Stimulated activated CD8-positive, alpha-beta memory T cell treated with anti-CD3 and anti-CD28 coated beads, Interleukin-4, amount 100 ng/mL, for 1 hour (primary cell): ENCODE results near the gene COX19.

Experiments used
- DNase-seq, 2 donors: peaks; one replicate each; pipeline ENCODE4 v3.0.0-alpha.2; 2020; ENCODE audit warnings: low read depth in 2 of 2, low spot score in 1 of 2

COX19 gene

GRCh38 chr7:974820-975681 lies at the start of gene COX19:
COX19 (minus strand) TSS chr7:975549; CDS start chr7:975509, 40 bp downstream.
- peak; percentile 69 to 83 for DNase-seq

- DNase-seq, result no peak
Measured at GRCh38 chr7:1024331-1024841, 49.0 kb upstream of the COX19 start.

- DNase-seq, result no peak
Measured at GRCh38 chr7:1022801-1023465, 47.6 kb upstream of the COX19 start.

- DNase-seq, result no peak
Measured at GRCh38 chr7:1022356-1022755, 47.0 kb upstream of the COX19 start.

GRCh38 chr7:1021931-1022330 lies 46.6 kb upstream of the COX19 start:
- no peak for DNase-seq

GRCh38 chr7:1021366-1021765 lies 46.0 kb upstream of the COX19 start:
- DNase-seq, result no peak

GRCh38 chr7:1020849-1021251 lies 45.5 kb upstream of the COX19 start:
- DNase-seq, result no peak

GRCh38 chr7:1019789-1020610 lies 44.7 kb upstream of the COX19 start:
- DNase-seq, result no peak

- DNase-seq, result no peak
Measured at GRCh38 chr7:1019255-1019785, 44.0 kb upstream of the COX19 start.

- DNase-seq, result no peak
Measured at GRCh38 chr7:1018334-1018695, 43.0 kb upstream of the COX19 start.

- DNase-seq, result no peak
Measured at GRCh38 chr7:1017586-1018333, 42.4 kb upstream of the COX19 start.

- no peak for DNase-seq
Measured at GRCh38 chr7:1016577-1017531, 41.5 kb upstream of the COX19 start.

- no peak for DNase-seq
Measured at GRCh38 chr7:1015196-1016121, 40.1 kb upstream of the COX19 start.

- DNase-seq, result no peak
Measured at GRCh38 chr7:1014681-1015080, 39.3 kb upstream of the COX19 start.

GRCh38 chr7:1013581-1013980 lies 38.2 kb upstream of the COX19 start:
- DNase-seq, result no peak

GRCh38 chr7:1012716-1013095 lies 37.4 kb upstream of the COX19 start:
- no peak for DNase-seq

GRCh38 chr7:1012004-1012715 lies 36.8 kb upstream of the COX19 start:
- no peak for DNase-seq
